ENCODE results near the gene MAMDC2. TPM values are rescaled to one million over a fixed set of nuclear protein-coding genes. Genes with fewer than 3 reads are reported as not detected.

Gene MAMDC2
- total and polyA plus RNA-seq, 2 of the 8 experiments (the other 6 are each of a cell fraction or from before 2014, with no cell fraction given) = 6.1 to 15.4 TPM

DNA sequence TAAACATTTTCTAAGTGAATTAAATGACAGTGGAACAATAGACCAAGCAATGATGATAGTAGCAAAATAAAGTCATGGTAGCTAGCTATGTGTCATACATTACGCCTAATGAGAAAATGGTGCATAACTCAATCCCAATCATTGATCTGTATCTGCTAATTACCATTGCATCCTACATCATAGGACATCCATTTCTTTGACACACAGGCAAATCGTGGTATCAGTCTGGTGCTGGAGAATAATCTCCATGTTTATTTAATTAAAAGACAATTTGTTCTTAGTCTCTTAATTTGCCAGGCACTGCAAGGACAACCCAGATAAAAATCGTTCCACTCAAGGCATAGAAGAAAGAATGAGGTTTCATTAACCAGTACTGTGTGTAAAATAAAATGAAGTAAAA is 125.6 kb downstream of the MAMDC2 start:
- ChIA-PET CTCF (ENCODE audit: partially characterized antibody) (no interaction called here), POLR2A (ENCODE audit: partially characterized antibody) (interaction anchor here (1.3 kb wide), 1 partner anchor 17 kb away, joined by 4 read pairs; no protein-coding TSS in a partner anchor)
- FAIRE-seq (no peak), DNase-seq (ENCODE audit: low read depth in 1 of 2, low spot score in 2 of 2) (no peak)
- Histone ChIP-seq H3K14ac (ENCODE audit: insufficient read length) (no peak overlapping the region), H2BK15ac (ENCODE audit: low read length) (no peak overlapping the region), H2AK5ac (ENCODE audit: low read depth, low read length) (no peak overlapping the region), H3K4me3 (ENCODE audit: extremely low read depth in 1 of 4, insufficient read depth in 2 of 4, low read depth in 3 of 4, low read length in 4 of 4) (no peak overlapping the region), H3K79me1 (ENCODE audit: low read depth, low read length) (no peaks in the 10 kb centered on the region), H3K27ac (ENCODE audit: low read depth, low read length) (no peak overlapping the region), H3K4me2 (ENCODE audit: insufficient read depth in 1 of 2, low read depth in 2 of 2, low read length in 2 of 2) (no peak overlapping the region), H2AFZ (ENCODE audit: low read length) (no peak overlapping the region), H3K23ac (ENCODE audit: insufficient read length) (no peak overlapping the region), H2BK120ac (replicated peaks; ENCODE audit: low read depth, low read length) (no peak overlapping the region), H4K8ac (ENCODE audit: extremely low read depth, insufficient read depth, low read length) (no peak overlapping the region), H4K5ac (ENCODE audit: insufficient read length, low read depth, low read length) (no peak overlapping the region), H3K79me2 (ENCODE audit: control insufficient read depth in 1 of 2, insufficient read depth in 2 of 2, low read length in 2 of 2) (no peaks in the 10 kb centered on the region), H2BK20ac (ENCODE audit: low read length) (no peak overlapping the region), H3K9me3 (ENCODE audit: insufficient read depth in 2 of 2, low read depth in 1 of 2, low read length in 1 of 2) (no peaks in the 10 kb centered on the region), H2BK5ac (ENCODE audit: low read depth, low read length) (no peak overlapping the region), H3K9ac (replicated peaks in 1 of 4; ENCODE audit: extremely low read depth in 1 of 4, low read depth in 3 of 4, low read length in 3 of 4) (no peak overlapping the region), H3K4me1 (replicated peaks in 1 of 4; ENCODE audit: control insufficient read depth in 3 of 4, insufficient read depth in 4 of 4, low read length in 3 of 4) (peaks cover 0 to 3% (median 1%) of the 10 kb centered on the region in 4 experiments; a peak in 1 of 7 replicates), H4K91ac (replicated peaks; ENCODE audit: insufficient read length, low read length) (no peak overlapping the region), H3K56ac (replicated peaks; ENCODE audit: insufficient read length, low read depth, low read length) (no peak overlapping the region), H3K27me3 (replicated peaks in 1 of 4; ENCODE audit: control insufficient read depth in 3 of 4, extremely low read depth in 1 of 4, insufficient read depth in 3 of 4, low read length in 3 of 4) (no peaks in the 10 kb centered on the region), H4K20me1 (replicated peaks in 1 of 2; ENCODE audit: control insufficient read depth in 1 of 2, insufficient read depth in 2 of 2, low read length in 2 of 2) (no peaks in the 10 kb centered on the region), H2BK12ac (ENCODE audit: low read depth, low read length) (no peak overlapping the region), H3K4ac (replicated peaks; ENCODE audit: insufficient read length, low read depth, low read length) (no peak overlapping the region), H3K23me2 (ENCODE audit: low read depth, low read length) (no peaks in the 10 kb centered on the region), H3K18ac (ENCODE audit: extremely low read depth, low read length) (no peak overlapping the region), H3K36me3 (ENCODE audit: control insufficient read depth in 2 of 4, insufficient read depth in 4 of 4, low read length in 3 of 4) (no peaks in the 10 kb centered on the region)
- no peak for TF ChIP-seq CTBP2 (IDR thresholded peaks at IDR 0.05; ENCODE audit: borderline replicate concordance, insufficient read depth, insufficient read length, low read length)
- TF ChIP-seq, protein P1, sequence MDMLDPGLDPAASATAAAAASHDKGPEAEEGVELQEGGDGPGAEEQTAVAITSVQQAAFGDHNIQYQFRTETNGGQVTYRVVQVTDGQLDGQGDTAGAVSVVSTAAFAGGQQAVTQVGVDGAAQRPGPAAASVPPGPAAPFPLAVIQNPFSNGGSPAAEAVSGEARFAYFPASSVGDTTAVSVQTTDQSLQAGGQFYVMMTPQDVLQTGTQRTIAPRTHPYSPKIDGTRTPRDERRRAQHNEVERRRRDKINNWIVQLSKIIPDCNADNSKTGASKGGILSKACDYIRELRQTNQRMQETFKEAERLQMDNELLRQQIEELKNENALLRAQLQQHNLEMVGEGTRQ (IDR thresholded peaks at IDR 0.05; ENCODE audit: low read length) = no peak
- 91% methylated on average over 3 of the region's 3 CpGs; no CpG with 5 or more reads in 1 of the 2 experiments for WGBS, 2 experiments (ENCODE audit: extremely low coverage in 1 of 2, insufficient coverage in 1 of 2, insufficient read length in 1 of 2, insufficient replicate concordance in 2 of 2, low coverage in 1 of 2, low lambda C conversion rate in 2 of 2, missing lambda C conversion rate in 1 of 2)

All from H1 (cell line).